HG03469 (cell line): ENCODE measurements around the gene KCNMA1.

Experiments
- ATAC-seq: cut with Tn5 transposase; IDR thresholded peaks from one replicate; pipeline ENCODE4 v1.9.1; 2021; ENCODE audit warnings: mild to moderate bottlenecking, moderate library complexity, moderate number of reproducible peaks; ENCODE audit not compliant: unreplicated experiment

Gene KCNMA1

GRCh38 chr10:77077316-77077945, 560.2 kb downstream of the KCNMA1 start:
- no peak for ATAC-seq

GRCh38 chr10:77075926-77076325, 561.7 kb downstream of the KCNMA1 start:
- ATAC-seq = no peak

GRCh38 chr10:77074104-77074624, 563.4 kb downstream of the KCNMA1 start:
- ATAC-seq = no peak

GRCh38 chr10:77073663-77073960, 564.0 kb downstream of the KCNMA1 start:
- no peak for ATAC-seq

- no peak for ATAC-seq
Observed at GRCh38 chr10:77072836-77073662, 564.6 kb downstream of the KCNMA1 start.

GRCh38 chr10:77072361-77072835, 565.2 kb downstream of the KCNMA1 start:
- ATAC-seq = no peak

- no peak for ATAC-seq
Observed at GRCh38 chr10:77071956-77072355, 565.7 kb downstream of the KCNMA1 start.

GRCh38 chr10:77071001-77071511, 566.6 kb downstream of the KCNMA1 start:
- ATAC-seq = no peak

GRCh38 chr10:77070346-77070745, 567.3 kb downstream of the KCNMA1 start:
- ATAC-seq = no peak

GRCh38 chr10:77068969-77069368, 568.6 kb downstream of the KCNMA1 start:
- no peak for ATAC-seq

- ATAC-seq = no peak
Observed at GRCh38 chr10:77068272-77068671, 569.3 kb downstream of the KCNMA1 start.

- ATAC-seq = no peak
Observed at GRCh38 chr10:77062381-77062780, 575.2 kb downstream of the KCNMA1 start.

- ATAC-seq = no peak
Observed at GRCh38 chr10:77060913-77061312, 576.7 kb downstream of the KCNMA1 start.

GRCh38 chr10:77056650-77057049, 581.0 kb downstream of the KCNMA1 start:
- ATAC-seq = no peak

GRCh38 chr10:77052593-77052992, 585.0 kb downstream of the KCNMA1 start:
- no peak for ATAC-seq

- ATAC-seq = no peak
Observed at GRCh38 chr10:77051837-77052236, 585.8 kb downstream of the KCNMA1 start.

GRCh38 chr10:77049896-77050295, 587.7 kb downstream of the KCNMA1 start:
- ATAC-seq = no peak

GRCh38 chr10:77049146-77049545, 588.5 kb downstream of the KCNMA1 start:
- no peak for ATAC-seq

- ATAC-seq = no peak
Observed at GRCh38 chr10:77045085-77045484, 592.5 kb downstream of the KCNMA1 start.

GRCh38 chr10:77043420-77043763, 594.2 kb downstream of the KCNMA1 start:
- no peak for ATAC-seq

GRCh38 chr10:77042706-77043419, 594.7 kb downstream of the KCNMA1 start:
- no peak for ATAC-seq
